H1 (cell line): Measurements from ENCODE around the gene TMEM232. TPM values are rescaled to one million over a fixed set of nuclear protein-coding genes. Genes with fewer than 3 reads are reported as not detected.

Experiments used
- CBX5 ChIP-seq: fragments of 300-800, 300-1000 bp; sonication (generic); IDR thresholded peaks from 2 replicates; pipeline ENCODE4 v1.7.1; 2016; ENCODE audit warnings: antibody characterized with exemption, low read length, low read depth
- CHD7 ChIP-seq: fragments of 300-600 bp; sonication (generic); IDR thresholded peaks from 2 replicates; pipeline ENCODE4 v1.7.1; 2012; ENCODE audit warnings: low read length, moderate library complexity, mild to moderate bottlenecking, inconsistent platforms; ENCODE audit not compliant: insufficient replicate concordance
- GTF2F1 ChIP-seq: IDR thresholded peaks from 2 replicates; pipeline ENCODE4 v1.6.1; 2012; ENCODE audit warnings: low read depth, low read length, improper control_type of control experiment, borderline replicate concordance
- KDM4A ChIP-seq: IDR thresholded peaks from one replicate; pipeline ENCODE4 v1.7.1; 2012; ENCODE audit warnings: low read depth, mild to moderate bottlenecking, moderate library complexity, low read length, inconsistent platforms; ENCODE audit not compliant: severe bottlenecking
- MAFK ChIP-seq: IDR thresholded peaks from 2 replicates; pipeline ENCODE4 v1.6.1; 2012; ENCODE audit warnings: low read depth, mild to moderate bottlenecking, improper control_type of control experiment, low read length
- NRF1 ChIP-seq: IDR thresholded peaks from 2 replicates; pipeline ENCODE4 v1.6.1; 2011; ENCODE audit warnings: mild to moderate bottlenecking, low read depth, low read length, improper control_type of control experiment
- PHF8 ChIP-seq: fragments of 200-600 bp; sonication (generic); conservative IDR thresholded peaks from 2 replicates; pipeline ENCODE4 v1.7.1; 2012; ENCODE audit warnings: low read depth, mild to moderate bottlenecking, inconsistent platforms, low read length, moderate library complexity
- SP1 ChIP-seq: IDR thresholded peaks from 2 replicates; pipeline ENCODE4 v1.6.1; 2011; ENCODE audit warnings: low read depth, low read length
- TBP ChIP-seq: IDR thresholded peaks from 2 replicates; pipeline ENCODE4 v1.6.1; 2011; ENCODE audit warnings: low read depth, low read length, improper control_type of control experiment
- polyA plus RNA-seq, 7 experiments: library from polyadenylated mRNA; depleted of rRNA in 3 of 7; stranded (reverse) in 5 of 7; unstranded in 2 of 7; fragments of >200 nt in 5 of 7; fragments of 200-250 nt in 2 of 7; gene quantifications; 1 replicate in 5 of 7; 2 replicates in 1 of 7; 4 replicates in 1 of 7; pipeline versions ENCODE4 v1.2.1 to v1.2.3, GENCODE V29; 2011 to 2013; ENCODE audit warnings: missing spikeins in 2 of 7, mixed read lengths in 2 of 7
- total RNA-seq: library from RNA; stranded (reverse); fragmentation: NEBNext Ultra II Directional; extraction: Animal tissue kit (Norgen Biotek cat#: 25700); gene quantifications from 2 replicates; pipeline ENCODE4 v1.2.1, GENCODE V29; 2021

Gene TMEM232
- total and polyA plus RNA-seq, 2 of the 8 experiments (the other 6 are each of a cell fraction or from before 2014, with no cell fraction given) = 0.38 to 1.3 TPM

GRCh38 chr5:110638970-110639902, 87.2 kb downstream of the TMEM232 start (continued):
- TF ChIP-seq MAFK (no peak), NRF1 (no peak), TBP (no peak), SP1 (no peak), KDM4A (no peak), PHF8 (no peak), CHD7 (no peak), CBX5 (no peak), GTF2F1 (no peak)
